Ovary (tissue), 3 donors: ENCODE results near the gene GCHFR.

Source experiments
- CTCF ChIP-seq, 3 donors: fragments of 450-650 bp in 2 of 3; fragments of 200-600 bp in 1 of 3; IDR thresholded peaks; one replicate each; pipeline versions ENCODE4 v1.5.1 to v1.8.0; 2016 to 2022; ENCODE audit warnings: antibody characterized with exemption in 3 of 3, mild to moderate bottlenecking in 1 of 3
- EP300 ChIP-seq: sonication (generic); formaldehyde crosslinking; IDR thresholded peaks from one replicate; pipeline ENCODE4 v1.6.1; 2017; ENCODE audit warnings: antibody characterized with exemption
- donor health status: DM: no; HTN: no; CAD: no.

GRCh38 chr15:40799523-40799922, 35.7 kb downstream of the GCHFR start:
- TF ChIP-seq EP300 (no peak), CTCF (IDR thresholded peaks at IDR 0.05) (no peak)
